ENCODE data around the gene CLIP2. TPM values are rescaled to one million over a fixed set of nuclear protein-coding genes. Genes with fewer than 3 reads are reported as not detected.
"Not testable (repeated sequence)": the region's sequence is repeated elsewhere in the genome, so short reads cannot be mapped to it uniquely, and the experiment has no call there.

The CLIP2 gene
- total RNA-seq, 1 donor from 2014 or later: 1.3 TPM

- intact Hi-C loops (cut with micrococcal nuclease): no loop called here
These were observed 76.3 kb downstream of the CLIP2 start for GRCh38 chr7:74365322-74366022.

- intact Hi-C loops (cut with micrococcal nuclease): no loop called here
These were observed 82.5 kb downstream of the CLIP2 start for GRCh38 chr7:74371381-74372341.

- intact Hi-C loops (cut with micrococcal nuclease): no loop called here
These were observed 83.4 kb downstream of the CLIP2 start for GRCh38 chr7:74372511-74373111.

- intact Hi-C loops (cut with micrococcal nuclease): no loop called here
These were observed 84.3 kb downstream of the CLIP2 start for GRCh38 chr7:74373536-74373935.

- intact Hi-C loops (cut with micrococcal nuclease): no loop called here
These were observed 86.6 kb downstream of the CLIP2 start for GRCh38 chr7:74375726-74376220.

GRCh38 chr7:74376256-74377036 lies 87.2 kb downstream of the CLIP2 start:
- intact Hi-C loops (cut with micrococcal nuclease): no loop called here

GRCh38 chr7:74379938-74380337 lies 90.7 kb downstream of the CLIP2 start:
- intact Hi-C loops (cut with micrococcal nuclease): no loop called here

GRCh38 chr7:74380720-74381119 lies 91.5 kb downstream of the CLIP2 start:
- intact Hi-C loops (cut with micrococcal nuclease): no loop called here

- intact Hi-C loops (cut with micrococcal nuclease): not testable (repeated sequence)
These were observed 94.9 kb downstream of the CLIP2 start for GRCh38 chr7:74384086-74384485.

- intact Hi-C loops (cut with micrococcal nuclease): not testable (repeated sequence)
These were observed 95.6 kb downstream of the CLIP2 start for GRCh38 chr7:74384854-74385253.

GRCh38 chr7:74387606-74388005 lies 98.4 kb downstream of the CLIP2 start:
- intact Hi-C loops (cut with micrococcal nuclease): no loop called here

GRCh38 chr7:74388880-74389415 lies 99.7 kb downstream of the CLIP2 start:
- intact Hi-C loops (cut with micrococcal nuclease): no loop called here

- intact Hi-C loops (cut with micrococcal nuclease): not testable (repeated sequence)
These were observed 104.5 kb downstream of the CLIP2 start for GRCh38 chr7:74393722-74394121.

- intact Hi-C loops (cut with micrococcal nuclease): not testable (repeated sequence)
These were observed 105.4 kb downstream of the CLIP2 start for GRCh38 chr7:74394601-74395000.

GRCh38 chr7:74395745-74396311 lies 106.6 kb downstream of the CLIP2 start:
- intact Hi-C loops (cut with micrococcal nuclease): no loop called here

- intact Hi-C loops (cut with micrococcal nuclease): no loop called here
These were observed 107.8 kb downstream of the CLIP2 start for GRCh38 chr7:74396993-74397392.

GRCh38 chr7:74398426-74398825 lies 109.2 kb downstream of the CLIP2 start:
- intact Hi-C loops (cut with micrococcal nuclease): no loop called here

GRCh38 chr7:74399006-74399405 lies 109.8 kb downstream of the CLIP2 start:
- intact Hi-C loops (cut with micrococcal nuclease): no loop called here

- intact Hi-C loops (cut with micrococcal nuclease): loop anchor here (1.0 kb wide), 2 partner anchors 194 to 332 kb away; no protein-coding TSS in a partner anchor
These were observed 111.4 kb downstream of the CLIP2 start for GRCh38 chr7:74400420-74401136.

Data from T-helper 2 cell treated with Interferon-gamma antibody and Interleukin-4, amounts not matched to agents 100 ng/mL and 5 ng/mL, for 36 hours (primary cell).